Activated CD4-positive, alpha-beta T cell treated with anti-CD3 and anti-CD28 coated beads, Interleukin-2, amount 10 ng/mL, durations not matched to agents 7 days and 5 days (primary cell): ENCODE data around the gene FBRSL1. TPM values are rescaled to one million over a fixed set of nuclear protein-coding genes. Genes with fewer than 3 reads are reported as not detected.

Source experiments
- CTCF ChIA-PET: fragments of 350-600 bp; sonication (Branson Sonifier 250); formaldehyde crosslinking; loops from one replicate; lab custom pipeline; 2021; ENCODE audit warnings: antibody characterized with exemption; lab: Charles Lee
- POLR2A ChIA-PET: fragments of 350-600 bp; sonication (Branson Sonifier 250); formaldehyde crosslinking; loops from one replicate; lab custom pipeline; 2021; ENCODE audit warnings: antibody characterized with exemption; lab: Charles Lee
- DNase-seq: peaks from one replicate; pipeline ENCODE4 v3.0.0-alpha.2; 2020
- H3K27ac Mint-ChIP-seq: one replicate; pipeline ENCODE4 v1.8.0; 2021; ENCODE audit warnings: mild to moderate bottlenecking, moderate library complexity, mixed read lengths
- H3K27me3 Mint-ChIP-seq: one replicate; pipeline ENCODE4 v1.8.0; 2021; ENCODE audit warnings: mixed read lengths
- H3K36me3 Mint-ChIP-seq: one replicate; pipeline ENCODE4 v1.8.0; 2021; ENCODE audit warnings: low read depth, mixed read lengths
- H3K4me1 Mint-ChIP-seq: one replicate; pipeline ENCODE4 v1.8.0; 2021; ENCODE audit warnings: mixed read lengths
- H3K4me3 Mint-ChIP-seq: one replicate; pipeline ENCODE4 v1.8.0; 2021; ENCODE audit warnings: mild to moderate bottlenecking, moderate library complexity, mixed read lengths
- H3K9me3 Mint-ChIP-seq: one replicate; pipeline ENCODE4 v1.8.0; 2021; ENCODE audit warnings: mixed read lengths
- total RNA-seq, 2 experiments: library from RNA; stranded (reverse); gene quantifications; one replicate each; pipeline ENCODE4 v1.2.3, GENCODE V29; 2021

The FBRSL1 gene
- total RNA-seq, 2 experiments from 2014 or later = 49.8 to 51.1 TPM

DNA sequence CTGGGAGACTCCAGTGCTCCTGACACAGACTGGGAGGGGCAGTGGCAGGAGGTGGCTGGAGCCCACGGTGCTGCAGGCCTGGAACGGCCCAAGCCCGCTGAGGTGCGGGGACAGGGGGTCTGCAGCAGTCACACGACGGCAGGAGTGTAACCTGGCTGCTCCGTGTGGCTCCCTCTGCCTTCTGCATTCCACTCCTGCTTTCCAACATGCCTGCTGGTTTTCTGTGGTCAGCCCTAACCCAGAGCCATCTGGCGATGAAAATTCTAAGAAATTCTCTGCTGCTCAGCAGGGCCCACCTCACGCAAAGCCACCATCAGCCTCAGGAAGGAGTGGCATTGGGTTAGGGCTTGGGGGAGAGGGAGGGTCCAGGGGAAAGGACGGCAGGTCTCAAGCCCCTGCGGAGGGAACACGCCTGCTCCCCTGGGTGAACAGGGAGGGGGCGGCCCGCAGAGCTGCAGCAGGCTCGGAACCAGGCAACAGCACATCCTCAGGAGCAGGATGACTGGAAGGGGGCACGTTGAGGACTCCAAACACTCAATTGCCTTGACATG, 5.0 kb upstream of the FBRSL1 start:
- Mint-ChIP-seq H3K4me1 (peaks cover 29% of the 10 kb centered on the region), H3K27ac (no peak overlapping the region), H3K4me3 (no peak overlapping the region), H3K27me3 (peaks cover 2% of the 10 kb centered on the region), H3K36me3 (peaks cover 4% of the 10 kb centered on the region), H3K9me3 (no peaks in the 10 kb centered on the region)
- CTCF ChIA-PET = no interaction called here
- POLR2A ChIA-PET = no interaction called here
- DNase-seq = no peak

DNA sequence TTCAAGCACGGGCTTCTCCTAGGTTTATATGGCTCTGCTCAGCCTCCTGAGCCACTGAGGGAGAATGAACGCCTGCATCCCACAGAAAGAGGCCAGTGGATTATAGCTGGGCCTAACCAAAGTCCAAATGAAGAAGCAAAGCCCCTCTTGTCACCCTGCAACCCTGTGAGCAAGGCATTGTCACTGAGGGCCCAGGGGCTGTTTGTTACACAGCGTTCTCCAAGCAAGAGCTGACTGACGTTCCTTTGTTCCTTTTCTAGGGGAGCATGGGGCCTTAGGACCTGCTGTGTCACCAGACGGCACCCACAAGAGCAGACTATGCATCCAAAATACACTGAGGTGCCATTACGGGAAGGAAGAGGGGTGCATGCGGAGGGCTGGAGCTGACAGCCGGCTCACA, 4.3 kb upstream of the FBRSL1 start:
- H3K4me3 Mint-ChIP-seq = no peak overlapping the region
- H3K36me3 Mint-ChIP-seq = peaks cover 4% of the 10 kb centered on the region
- ChIA-PET CTCF (interaction anchor here (3.6 kb wide), 1 partner anchor 8 kb away, joined by 13 read pairs; no protein-coding TSS in a partner anchor), POLR2A (no interaction called here)
- peaks cover 29% of the 10 kb centered on the region for H3K4me1 Mint-ChIP-seq
- H3K9me3 Mint-ChIP-seq = no peaks in the 10 kb centered on the region
- no peak for DNase-seq
- H3K27me3 Mint-ChIP-seq = peaks cover 2% of the 10 kb centered on the region
- H3K27ac Mint-ChIP-seq = peak overlapping the region; percentile 16

- peak overlapping the region; percentile 16 for H3K27ac Mint-ChIP-seq
- POLR2A ChIA-PET = no interaction called here
- CTCF ChIA-PET = interaction anchor here (0.6 to 3.6 kb wide), 2 partner anchors 9 to 110 kb away, joined by 3 to 13 read pairs; no protein-coding TSS in a partner anchor
These were observed 3.8 kb upstream of the FBRSL1 start for GRCh38 chr12:132486168-132486567.

DNA sequence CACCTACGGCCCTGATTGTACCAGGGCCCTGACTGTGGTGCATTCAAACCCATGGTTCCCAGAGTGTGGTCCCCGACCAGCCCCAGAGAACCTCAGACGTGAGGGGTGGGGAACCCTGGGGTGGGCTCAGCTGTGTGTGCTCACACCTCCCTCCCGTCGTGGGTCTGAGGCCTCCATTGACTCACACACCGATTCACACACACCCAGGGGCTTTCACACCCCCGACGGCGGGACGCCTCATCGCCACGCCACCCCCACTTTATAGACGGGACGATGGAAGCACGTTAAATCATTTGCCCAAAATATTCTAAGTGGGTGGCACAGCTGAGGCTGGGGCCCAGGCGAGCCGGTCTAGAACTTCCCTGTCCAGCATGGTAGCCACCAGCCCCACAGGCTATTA, 3.4 kb upstream of the FBRSL1 start:
- Mint-ChIP-seq H3K27me3 (peaks cover 2% of the 10 kb centered on the region), H3K9me3 (no peaks in the 10 kb centered on the region), H3K36me3 (peaks cover 4% of the 10 kb centered on the region), H3K27ac (no peak overlapping the region), H3K4me3 (no peak overlapping the region), H3K4me1 (peaks cover 35% of the 10 kb centered on the region)
- POLR2A ChIA-PET = no interaction called here
- CTCF ChIA-PET = interaction anchor here (0.6 to 3.6 kb wide), 2 partner anchors 9 to 110 kb away, joined by 3 to 13 read pairs; no protein-coding TSS in a partner anchor
- no peak for DNase-seq

More at GRCh38 chr12:132486168-132486567, 3.8 kb upstream of the FBRSL1 start:
- no peak overlapping the region for H3K4me3 Mint-ChIP-seq
- H3K4me1 Mint-ChIP-seq = peaks cover 31% of the 10 kb centered on the region
- H3K27me3 Mint-ChIP-seq = peaks cover 2% of the 10 kb centered on the region
- H3K9me3 Mint-ChIP-seq = no peaks in the 10 kb centered on the region
- DNase-seq = no peak
- peaks cover 4% of the 10 kb centered on the region for H3K36me3 Mint-ChIP-seq

- POLR2A ChIA-PET = no interaction called here
- DNase-seq = no peak
- Mint-ChIP-seq H3K9me3 (no peaks in the 10 kb centered on the region), H3K4me3 (peak overlapping the region; percentile 86), H3K4me1 (peaks cover 43% of the 10 kb centered on the region), H3K27ac (peak overlapping the region; percentile 98), H3K36me3 (peaks cover 10% of the 10 kb centered on the region), H3K27me3 (peaks cover 2% of the 10 kb centered on the region)
- CTCF ChIA-PET = interaction anchor here (3.6 kb wide), 1 partner anchor 10 kb away, joined by 13 read pairs; no protein-coding TSS in a partner anchor
These were observed 2.6 kb upstream of the FBRSL1 start for GRCh38 chr12:132487311-132487741.

- CTCF ChIA-PET = interaction anchor here (0.6 to 3.6 kb wide), 3 partner anchors 8 to 20 kb away, joined by 3 to 13 read pairs (median 3); no protein-coding TSS in a partner anchor
- Mint-ChIP-seq H3K4me3 (peak overlapping the region; percentile 86), H3K9me3 (no peaks in the 10 kb centered on the region), H3K27ac (peak overlapping the region; percentile 98), H3K27me3 (no peaks in the 10 kb centered on the region), H3K36me3 (peaks cover 10% of the 10 kb centered on the region), H3K4me1 (peaks cover 52% of the 10 kb centered on the region)
- peak; percentile 70 for DNase-seq
- POLR2A ChIA-PET = interaction anchor here (1.2 kb wide), 1 partner anchor 11 kb away, joined by 4 read pairs; no protein-coding TSS in a partner anchor
These were observed 1.5 kb upstream of the FBRSL1 start for GRCh38 chr12:132488127-132489077.

GRCh38 chr12:132489078-132489601, 811 bp upstream of the FBRSL1 start:
- H3K9me3 Mint-ChIP-seq = no peaks in the 10 kb centered on the region

GRCh38 chr12:132490422-132491137, 629 bp downstream of the FBRSL1 start:
- CTCF ChIA-PET = no interaction called here
- Mint-ChIP-seq H3K27me3 (no peaks in the 10 kb centered on the region), H3K4me1 (peaks cover 58% of the 10 kb centered on the region), H3K27ac (peak overlapping the region; percentile 88), H3K4me3 (peak overlapping the region; percentile 85), H3K9me3 (no peaks in the 10 kb centered on the region), H3K36me3 (peaks cover 10% of the 10 kb centered on the region)
- POLR2A ChIA-PET = interaction anchor here (0.5 kb wide), 1 partner anchor 567 kb away, joined by 3 read pairs; no protein-coding TSS in a partner anchor
- DNase-seq = no peak

More at GRCh38 chr12:132489078-132489601, 811 bp upstream of the FBRSL1 start:
- POLR2A ChIA-PET = interaction anchor here (1.2 kb wide), 1 partner anchor 12 kb away, joined by 4 read pairs; no protein-coding TSS in a partner anchor
- CTCF ChIA-PET = interaction anchor here (1.3 to 3.6 kb wide), 2 partner anchors 9 to 12 kb away, joined by 3 to 13 read pairs; no protein-coding TSS in a partner anchor
- Mint-ChIP-seq H3K27ac (peak overlapping the region; percentile 98), H3K36me3 (peaks cover 10% of the 10 kb centered on the region), H3K27me3 (no peaks in the 10 kb centered on the region), H3K4me1 (peaks cover 58% of the 10 kb centered on the region), H3K4me3 (peak overlapping the region; percentile 86)
- DNase-seq = peak; percentile 67

DNA sequence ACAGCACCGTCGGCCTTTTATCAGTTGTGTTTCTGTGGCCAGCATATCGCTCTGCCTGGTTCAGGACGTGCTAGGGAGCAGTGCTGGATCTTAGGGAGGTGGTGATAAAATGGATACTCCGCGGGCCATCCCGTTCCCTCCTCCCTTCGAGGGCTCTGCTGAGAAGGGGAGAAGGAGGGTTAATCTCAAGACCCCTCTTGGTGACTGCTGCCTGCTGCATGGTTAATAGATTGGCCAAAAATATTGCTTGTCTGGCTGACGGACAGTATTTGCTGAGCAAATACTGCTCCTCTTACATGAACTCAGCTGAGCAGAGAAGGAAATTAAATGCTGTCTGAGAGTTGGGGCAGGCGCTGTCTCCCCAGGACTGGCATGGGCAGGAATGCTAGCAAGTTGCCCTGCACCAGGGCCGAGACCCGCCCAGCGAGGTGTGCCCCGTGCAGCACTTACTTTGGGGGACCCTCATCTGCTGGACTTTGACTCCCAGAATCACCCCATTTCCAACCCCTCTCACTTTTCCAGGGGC, 1.2 kb downstream of the FBRSL1 start:
- Mint-ChIP-seq H3K36me3 (peaks cover 10% of the 10 kb centered on the region), H3K4me3 (peak overlapping the region; percentile 85), H3K27me3 (no peaks in the 10 kb centered on the region), H3K4me1 (peaks cover 55% of the 10 kb centered on the region), H3K27ac (peak overlapping the region; percentile 88), H3K9me3 (no peaks in the 10 kb centered on the region)
- CTCF ChIA-PET = no interaction called here
- POLR2A ChIA-PET = no interaction called here
- DNase-seq = no peak

- H3K4me3 Mint-ChIP-seq = peak overlapping the region; percentile 85
- H3K9me3 Mint-ChIP-seq = no peaks in the 10 kb centered on the region
- DNase-seq = no peak
- peaks cover 50% of the 10 kb centered on the region for H3K4me1 Mint-ChIP-seq
- ChIA-PET POLR2A (no interaction called here), CTCF (interaction anchor here (0.9 to 1.1 kb wide), 2 partner anchors 12 to 24 kb away, joined by 3 read pairs; no protein-coding TSS in a partner anchor)
- peak overlapping the region; percentile 88 for H3K27ac Mint-ChIP-seq
- H3K36me3 Mint-ChIP-seq = peaks cover 10% of the 10 kb centered on the region
- no peaks in the 10 kb centered on the region for H3K27me3 Mint-ChIP-seq
These were observed 1.9 kb downstream of the FBRSL1 start for GRCh38 chr12:132491761-132492378.

GRCh38 chr12:132492522-132492921, 2.6 kb downstream of the FBRSL1 start:
- Mint-ChIP-seq H3K27ac (peak overlapping the region; percentile 78), H3K27me3 (no peaks in the 10 kb centered on the region), H3K9me3 (no peaks in the 10 kb centered on the region), H3K36me3 (peaks cover 8% of the 10 kb centered on the region), H3K4me1 (peaks cover 44% of the 10 kb centered on the region), H3K4me3 (peak overlapping the region; percentile 85)
- ChIA-PET POLR2A (no interaction called here), CTCF (interaction anchor here (0.9 to 1.1 kb wide), 2 partner anchors 11 to 24 kb away, joined by 3 read pairs; no protein-coding TSS in a partner anchor)
- DNase-seq = no peak
